Keratinocyte (primary cell): ENCODE data around the gene CNTD1. TPM values are rescaled to one million over a fixed set of nuclear protein-coding genes. Genes with fewer than 3 reads are reported as not detected.
A peak's percentile ranks its signal among the peaks of the same experiment; 100 is the strongest.

Experiments used
- DNase-seq: peaks from one replicate; pipeline ENCODE4 v3.0.0-alpha.2; 2011; ENCODE audit warnings: low read depth, missing footprints, low spot score
- FAIRE-seq: peaks from 2 replicates; lab custom pipeline; 2011; peaks lifted over from hg19 to GRCh38; lab: Jason Lieb, UNC
- H2AFZ ChIP-seq: 2 replicates; pipeline ENCODE4 v1.6.0; 2012; ENCODE audit warnings: low read length, control low read depth, inconsistent platforms; ENCODE audit not compliant: control insufficient read depth
- H3K27ac ChIP-seq: 2 replicates; pipeline ENCODE4 v1.5.1; 2011; ENCODE audit warnings: low read length; ENCODE audit not compliant: control insufficient read depth, insufficient read depth
- H3K27me3 ChIP-seq: 3 replicates; pipeline ENCODE4 v1.6.0; 2011; ENCODE audit warnings: low read length; ENCODE audit not compliant: control insufficient read depth, insufficient read depth; ENCODE audit errors: extremely low read depth
- H3K36me3 ChIP-seq, 2 experiments: 2 replicates in 1 of 2; 3 replicates in 1 of 2; pipeline ENCODE4 v1.5.1; 2011; ENCODE audit warnings: low read length in 2 of 2, mild to moderate bottlenecking in 1 of 2; ENCODE audit not compliant: control insufficient read depth in 2 of 2, insufficient read depth in 2 of 2; ENCODE audit errors: extremely low read depth in 1 of 2
- H3K4me1 ChIP-seq: 3 replicates; pipeline ENCODE4 v1.5.1; 2011; ENCODE audit warnings: low read length; ENCODE audit not compliant: control insufficient read depth, insufficient read depth; ENCODE audit errors: extremely low read depth
- H3K4me2 ChIP-seq: 3 replicates; pipeline ENCODE4 v1.6.0; 2011; ENCODE audit warnings: low read depth, low read length; ENCODE audit not compliant: control insufficient read depth, insufficient read depth; ENCODE audit errors: extremely low read depth
- H3K4me3 ChIP-seq, 3 experiments: fragments of 200-600 bp in 1 of 3; sonication (generic) in 1 of 3; 2 replicates in 2 of 3; 3 replicates in 1 of 3; pipeline ENCODE4 v1.5.1; 2011 to 2016; ENCODE audit warnings: low read length in 3 of 3, mild to moderate bottlenecking in 3 of 3, control low read depth in 2 of 3, inconsistent platforms in 1 of 3, low read depth in 1 of 3, mixed read lengths in 1 of 3, mixed run types in 1 of 3, moderate library complexity in 1 of 3; ENCODE audit not compliant: control insufficient read depth in 2 of 3, insufficient read depth in 2 of 3; ENCODE audit errors: extremely low read depth in 1 of 3
- H3K79me2 ChIP-seq: 2 replicates; pipeline ENCODE4 v1.6.0; 2012; ENCODE audit warnings: low read length; ENCODE audit not compliant: control insufficient read depth, insufficient read depth
- H3K9ac ChIP-seq: 3 replicates; pipeline ENCODE4 v1.6.0; 2011; ENCODE audit warnings: low read length; ENCODE audit not compliant: control insufficient read depth, insufficient read depth; ENCODE audit errors: extremely low read depth
- H3K9me1 ChIP-seq: 3 replicates; pipeline ENCODE4 v1.6.0; 2011; ENCODE audit warnings: low read length; ENCODE audit not compliant: control insufficient read depth, insufficient read depth; ENCODE audit errors: extremely low read depth
- H3K9me3 ChIP-seq: 2 replicates; pipeline ENCODE4 v1.5.1; 2012; ENCODE audit warnings: low read depth, low read length; ENCODE audit not compliant: control insufficient read depth
- H4K20me1 ChIP-seq: 3 replicates; pipeline ENCODE4 v1.6.0; 2011; ENCODE audit warnings: low read length; ENCODE audit not compliant: control insufficient read depth, insufficient read depth; ENCODE audit errors: extremely low read depth
- EZH2 ChIP-seq: IDR thresholded peaks from one replicate; pipeline ENCODE4 v1.6.1; 2012; ENCODE audit warnings: inconsistent platforms, mild to moderate bottlenecking, low read length, moderate library complexity
- dilution Hi-C: fragments of 300-500 bp; cut with MboI; formaldehyde crosslinking; loops from one replicate; pipeline ENCODE4 v1.7.0; 2020; ENCODE audit warnings: low sequenced_read_pairs; ENCODE audit not compliant: extremely low pct_ligation_motif_present
- polyA plus RNA-seq, 5 experiments: library from polyadenylated mRNA; depleted of rRNA in 3 of 5; stranded (reverse) in 3 of 5; stranded (forward) in 1 of 5; unstranded in 1 of 5; fragments of >200 nt; gene quantifications; 1 replicate in 1 of 5; 2 replicates in 3 of 5; 3 replicates in 1 of 5; pipeline versions ENCODE4 v1.2.1 to v1.2.3, GENCODE V29; 2011 to 2012; ENCODE audit warnings: missing spikeins in 2 of 5, low read depth in 1 of 5, low replicate concordance in 1 of 5
- TF ChIP-seq, protein P1 (sequence below), 3 experiments: IDR thresholded peaks in 1 of 3; conservative IDR thresholded peaks in 1 of 3; optimal IDR thresholded peaks in 1 of 3; 2 replicates in 2 of 3; 3 replicates in 1 of 3; pipeline versions ENCODE3 to v1.5.1; 2011; ENCODE audit warnings: low read length in 3 of 3, mild to moderate bottlenecking in 3 of 3, moderate library complexity in 2 of 3, control low read depth in 1 of 3, inconsistent platforms in 1 of 3; ENCODE audit not compliant: insufficient read depth in 2 of 3; ENCODE audit errors: extremely low read depth in 1 of 3

The CNTD1 gene
- polyA plus RNA-seq, 1 donor (not counting 4 experiments of a cell fraction or from before 2014, with no cell fraction given) = not detected

DNA sequence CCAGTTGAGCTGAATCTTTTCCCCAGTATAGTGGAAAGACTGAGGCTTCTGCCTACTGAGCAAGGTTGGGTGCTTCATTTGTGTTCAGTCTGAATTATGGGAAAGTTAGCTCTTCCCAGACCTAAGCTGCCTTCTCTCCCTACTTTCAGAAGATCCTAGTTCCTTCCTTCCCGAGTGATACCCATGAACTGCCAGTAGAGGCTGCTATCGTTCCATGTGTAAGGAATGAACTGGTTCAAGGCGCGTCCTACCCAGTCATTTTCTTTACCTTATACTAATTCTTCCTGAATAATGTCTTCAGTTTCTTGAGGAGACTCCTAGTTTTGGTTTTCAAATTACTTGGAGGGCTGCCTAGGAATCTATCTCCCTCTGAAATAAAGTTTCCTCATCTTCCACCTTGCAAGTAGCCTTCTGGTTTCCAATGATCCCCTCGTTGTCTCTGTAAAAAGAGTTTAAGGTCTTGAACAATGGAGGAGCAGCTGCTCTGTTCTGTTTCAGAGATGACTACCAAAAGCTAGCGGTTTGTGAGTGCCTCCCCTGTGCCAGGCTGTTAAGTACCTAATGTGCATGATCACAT, 44.8 kb downstream of the CNTD1 start:
- Histone ChIP-seq H3K9me3 (no peaks in the 10 kb centered on the region), H3K79me2 (no peaks in the 10 kb centered on the region), H3K4me2 (no peak overlapping the region), H3K9ac (no peak overlapping the region), H3K27me3 (no peaks in the 10 kb centered on the region), H3K4me1 (no peaks in the 10 kb centered on the region), H3K27ac (no peak overlapping the region), H2AFZ (no peak overlapping the region), H3K36me3 (peaks cover 43 to 46% of the 10 kb centered on the region in 2 experiments), H4K20me1 (peaks cover 3% of the 10 kb centered on the region), H3K4me3 (no peak overlapping the region), H3K9me1 (no peaks in the 10 kb centered on the region)
- dilution Hi-C loops = loop anchor here (25.0 kb wide), 1 partner anchor 94 kb away; no protein-coding TSS in a partner anchor
- FAIRE-seq (no peak), DNase-seq (no peak)
- TF ChIP-seq EZH2 = no peak
- TF ChIP-seq, protein P1, sequence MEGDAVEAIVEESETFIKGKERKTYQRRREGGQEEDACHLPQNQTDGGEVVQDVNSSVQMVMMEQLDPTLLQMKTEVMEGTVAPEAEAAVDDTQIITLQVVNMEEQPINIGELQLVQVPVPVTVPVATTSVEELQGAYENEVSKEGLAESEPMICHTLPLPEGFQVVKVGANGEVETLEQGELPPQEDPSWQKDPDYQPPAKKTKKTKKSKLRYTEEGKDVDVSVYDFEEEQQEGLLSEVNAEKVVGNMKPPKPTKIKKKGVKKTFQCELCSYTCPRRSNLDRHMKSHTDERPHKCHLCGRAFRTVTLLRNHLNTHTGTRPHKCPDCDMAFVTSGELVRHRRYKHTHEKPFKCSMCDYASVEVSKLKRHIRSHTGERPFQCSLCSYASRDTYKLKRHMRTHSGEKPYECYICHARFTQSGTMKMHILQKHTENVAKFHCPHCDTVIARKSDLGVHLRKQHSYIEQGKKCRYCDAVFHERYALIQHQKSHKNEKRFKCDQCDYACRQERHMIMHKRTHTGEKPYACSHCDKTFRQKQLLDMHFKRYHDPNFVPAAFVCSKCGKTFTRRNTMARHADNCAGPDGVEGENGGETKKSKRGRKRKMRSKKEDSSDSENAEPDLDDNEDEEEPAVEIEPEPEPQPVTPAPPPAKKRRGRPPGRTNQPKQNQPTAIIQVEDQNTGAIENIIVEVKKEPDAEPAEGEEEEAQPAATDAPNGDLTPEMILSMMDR (optimal IDR thresholded peaks at IDR 0.05 in 1 of 3, IDR thresholded peaks at IDR 0.05 in 1 of 3, conservative IDR thresholded peaks at IDR 0.05 in 1 of 3; ENCODE audit: extremely low read depth in 1 of 3, insufficient read depth in 2 of 3, low read length in 3 of 3) = peak; percentile 88 to 99 (median 92)

DNA sequence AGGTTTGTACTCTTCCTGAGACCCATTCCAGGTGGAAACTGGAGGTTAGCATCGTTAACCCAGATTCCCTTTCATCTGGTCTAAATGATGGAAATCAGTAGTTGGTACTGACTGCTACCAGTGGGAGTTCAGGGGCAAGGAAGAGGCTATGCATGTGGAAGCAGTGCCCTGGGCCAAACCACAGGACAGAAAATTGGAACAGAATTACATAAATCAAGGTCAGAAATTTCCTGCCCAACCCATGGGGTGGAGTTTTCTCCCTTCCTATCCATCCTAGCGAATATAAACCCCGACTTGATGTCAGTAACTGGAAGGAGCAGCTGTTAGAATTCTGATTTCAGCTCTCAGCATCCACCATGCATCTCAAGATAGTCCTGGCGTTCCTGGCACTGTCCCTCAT, 45.6 kb downstream of the CNTD1 start, which contains the start of gene AOC2:
Gene AOC2, plus strand, starts transcription at position 310 of the 400 bp plus-strand sequence. Its CDS starts 47 bp downstream, at position 357.
- dilution Hi-C loops = loop anchor here (25.0 kb wide), 1 partner anchor 93 kb away; no protein-coding TSS in a partner anchor
- FAIRE-seq = no peak

More for the DNA sequence above, 45.6 kb downstream of the CNTD1 start, which contains the start of gene AOC2:
- Histone ChIP-seq H2AFZ (no peak within 1 kb of the TSS), H3K9me3 (no peaks in the 10 kb centered on the region), H3K4me3 (no peak within 1 kb of the TSS), H3K27ac (no peak within 1 kb of the TSS), H3K36me3 (peaks cover 36 to 40% of the 10 kb centered on the region in 2 experiments), H3K4me2 (no peak within 1 kb of the TSS), H3K27me3 (no peaks in the 10 kb centered on the region), H3K79me2 (no peaks in the 10 kb centered on the region), H4K20me1 (peaks cover 3% of the 10 kb centered on the region), H3K9ac (no peak within 1 kb of the TSS), H3K9me1 (no peaks in the 10 kb centered on the region), H3K4me1 (no peaks in the 10 kb centered on the region)
- no peak for DNase-seq
- no peak for TF ChIP-seq EZH2
- TF ChIP-seq, protein P1 (optimal IDR thresholded peaks at IDR 0.05 in 1 of 3, IDR thresholded peaks at IDR 0.05 in 1 of 3, conservative IDR thresholded peaks at IDR 0.05 in 1 of 3; ENCODE audit: extremely low read depth in 1 of 3, insufficient read depth in 2 of 3, low read length in 3 of 3) = no peak
